ENCODE measurements around the gene HS3ST6. TPM values are rescaled to one million over a fixed set of nuclear protein-coding genes. Genes with fewer than 3 reads are reported as not detected.

The HS3ST6 gene
- under 1 TPM in 1 of 4 donors, not detected in 3; 0.54 TPM for total RNA-seq

GRCh38 chr16:1918351-1919326, at the start of gene HS3ST6:
Gene HS3ST6 (minus strand): TSS chr16:1918415. CDS start chr16:1918323, 92 bp downstream.
- Histone ChIP-seq H3K4me1 (peaks cover 0 to 17% of the 10 kb centered on the region in 2 donors), H3K27ac (no peak within 1 kb of the TSS), H3K9me3 (no peaks in the 10 kb centered on the region), H3K4me3 (replicated peaks in 1 of 3) (no peak within 1 kb of the TSS), H3K36me3 (no peaks in the 10 kb centered on the region), H3K27me3 (peaks cover 12% of the 10 kb centered on the region)
- WGBS, 2 donors, result 10 to 13% methylated on average over 9 to 19 of the region's 71 CpGs
- no peak for DNase-seq
- TF ChIP-seq POLR2A (IDR thresholded peaks at IDR 0.05), result no peak
- intact Hi-C loops (cut with DNase I), result no loop called here

GRCh38 chr16:1966460-1966859, 48.2 kb upstream of the HS3ST6 start, which contains the start of gene RNF151:
Gene RNF151 (plus strand): TSS chr16:1966856. CDS start chr16:1966882, 26 bp downstream.
- Histone ChIP-seq H3K4me1 (peaks cover 23 to 29% of the 10 kb centered on the region in 2 donors), H3K9me3 (no peaks in the 10 kb centered on the region), H3K36me3 (peaks cover 4 to 15% of the 10 kb centered on the region in 2 donors), H3K4me3 (replicated peaks in 1 of 3) (peak within 1 kb of the TSS in 2 of 3 donors; percentile 80 to 84), H3K27ac (peak within 1 kb of the TSS in 1 of 3 donors; percentile 93), H3K27me3 (no peaks in the 10 kb centered on the region)
- TF ChIP-seq POLR2A (IDR thresholded peaks at IDR 0.05) (no peak), CTCF (IDR thresholded peaks at IDR 0.05) (no peak)
- intact Hi-C loops (cut with DNase I), result no loop called here
- WGBS, 2 donors, result 86 to 96% methylated on average over 6 of the region's 6 CpGs
- DNase-seq, result no peak

GRCh38 chr16:1965396-1966001, 47.3 kb upstream of the HS3ST6 start:
- DNase-seq, result no peak
- H3K4me1 ChIP-seq, result peaks cover 16 to 24% of the 10 kb centered on the region in 2 donors
- WGBS, 2 donors, result 20 to 32% methylated on average over 16 to 21 of the region's 24 CpGs
- H3K4me3 ChIP-seq (replicated peaks in 1 of 3), result peak overlapping the region; percentile 50 to 84 (median 80)
- H3K36me3 ChIP-seq, result peaks cover 6 to 15% of the 10 kb centered on the region in 2 donors
- intact Hi-C loops (cut with DNase I), result no loop called here
- TF ChIP-seq POLR2A (IDR thresholded peaks at IDR 0.05) (no peak), CTCF (IDR thresholded peaks at IDR 0.05) (no peak)
- H3K9me3 ChIP-seq, result no peaks in the 10 kb centered on the region
- no peaks in the 10 kb centered on the region for H3K27me3 ChIP-seq
- H3K27ac ChIP-seq, result peak overlapping the region; percentile 91 to 94 (median 93)

GRCh38 chr16:1964506-1965395, 46.5 kb upstream of the HS3ST6 start, which contains the start of gene RPS2:
Gene RPS2 (minus strand): TSS chr16:1964826. CDS start chr16:1964625, 201 bp downstream.
- WGBS, 2 donors, result 0 to 2% methylated on average over 21 to 28 of the region's 97 CpGs
- Histone ChIP-seq H3K4me3 (replicated peaks in 1 of 3) (peak within 1 kb of the TSS; percentile 78 to 84 (median 80)), H3K27me3 (no peaks in the 10 kb centered on the region), H3K4me1 (peaks cover 19 to 28% of the 10 kb centered on the region in 2 donors), H3K9me3 (no peaks in the 10 kb centered on the region), H3K36me3 (peaks cover 6 to 15% of the 10 kb centered on the region in 2 donors), H3K27ac (peak within 1 kb of the TSS; percentile 91 to 94 (median 93))
- intact Hi-C loops (cut with DNase I), result no loop called here
- DNase-seq, result peak; percentile 98 to 100
- peak; percentile 6 to 88 for TF ChIP-seq POLR2A (IDR thresholded peaks at IDR 0.05)
- TF ChIP-seq CTCF (IDR thresholded peaks at IDR 0.05), result no peak

Measured in thyroid gland (tissue), 4 donors.